Endothelial cell of hepatic sinusoid (primary cell): Measurements from ENCODE around the gene RET.

Experiments
- in situ Hi-C: cut with HindIII; loops from 2 replicates; pipeline ENCODE4 v1.10.0; 2017; ENCODE audit warnings: low sequenced_read_pairs

Gene RET

GRCh38 chr10:43100366-43100765, 23.5 kb downstream of the RET start:
- in situ Hi-C loops, result no loop called here

- in situ Hi-C loops, result no loop called here
Observed at GRCh38 chr10:43102063-43102828, 25.4 kb downstream of the RET start.

- in situ Hi-C loops, result no loop called here
Observed at GRCh38 chr10:43105102-43105955, 28.5 kb downstream of the RET start.

- in situ Hi-C loops, result no loop called here
Observed at GRCh38 chr10:43105956-43106229, 29.0 kb downstream of the RET start.

- in situ Hi-C loops, result no loop called here
Observed at GRCh38 chr10:43106256-43107091, 29.6 kb downstream of the RET start.

- in situ Hi-C loops, result no loop called here
Observed at GRCh38 chr10:43108951-43109350, 32.1 kb downstream of the RET start.

GRCh38 chr10:43109671-43110249, 32.9 kb downstream of the RET start:
- in situ Hi-C loops, result no loop called here

- in situ Hi-C loops, result no loop called here
Observed at GRCh38 chr10:43110338-43111071, 33.6 kb downstream of the RET start.

GRCh38 chr10:43111101-43111500, 34.2 kb downstream of the RET start:
- in situ Hi-C loops, result no loop called here

GRCh38 chr10:43111921-43112607, 35.2 kb downstream of the RET start:
- in situ Hi-C loops, result no loop called here

GRCh38 chr10:43112608-43112961, 35.7 kb downstream of the RET start:
- in situ Hi-C loops, result no loop called here

GRCh38 chr10:43113201-43114087, 36.6 kb downstream of the RET start:
- in situ Hi-C loops, result no loop called here

GRCh38 chr10:43114088-43114742, 37.3 kb downstream of the RET start:
- in situ Hi-C loops, result no loop called here

GRCh38 chr10:43114743-43115611, 38.1 kb downstream of the RET start:
- in situ Hi-C loops, result loop anchor here (5.0 kb wide), 1 partner anchor 48 kb away; no protein-coding TSS in a partner anchor

GRCh38 chr10:43115881-43116595, 39.2 kb downstream of the RET start:
- in situ Hi-C loops, result loop anchor here (5.0 kb wide), 1 partner anchor 49 kb away; no protein-coding TSS in a partner anchor

- in situ Hi-C loops, result loop anchor here (5.0 kb wide), 1 partner anchor 49 kb away; no protein-coding TSS in a partner anchor
Observed at GRCh38 chr10:43116596-43116995, 39.7 kb downstream of the RET start.
